Hepatocyte (in vitro differentiated cells): ENCODE data around the gene RBM15.

ENCODE experiments used
- CTCF ChIP-seq: fragments of 200-600 bp; sonication (generic); IDR thresholded peaks from 2 replicates; pipeline ENCODE4 v1.5.1; 2016; ENCODE audit warnings: antibody characterized with exemption, mild to moderate bottlenecking; ENCODE audit not compliant: poor library complexity
- EZH2 ChIP-seq: fragments of 200-600 bp; sonication (generic); IDR thresholded peaks from 2 replicates; pipeline ENCODE4 v1.6.1; 2016; ENCODE audit warnings: antibody characterized with exemption, mild to moderate bottlenecking, borderline replicate concordance
- EZH2phosphoT487 ChIP-seq: fragments of 200-600 bp; sonication (generic); IDR thresholded peaks from one replicate; pipeline ENCODE4 v1.6.1; 2018; ENCODE audit warnings: antibody characterized with exemption, mild to moderate bottlenecking, low read depth, moderate library complexity; ENCODE audit not compliant: unreplicated experiment, severe bottlenecking

DNA sequence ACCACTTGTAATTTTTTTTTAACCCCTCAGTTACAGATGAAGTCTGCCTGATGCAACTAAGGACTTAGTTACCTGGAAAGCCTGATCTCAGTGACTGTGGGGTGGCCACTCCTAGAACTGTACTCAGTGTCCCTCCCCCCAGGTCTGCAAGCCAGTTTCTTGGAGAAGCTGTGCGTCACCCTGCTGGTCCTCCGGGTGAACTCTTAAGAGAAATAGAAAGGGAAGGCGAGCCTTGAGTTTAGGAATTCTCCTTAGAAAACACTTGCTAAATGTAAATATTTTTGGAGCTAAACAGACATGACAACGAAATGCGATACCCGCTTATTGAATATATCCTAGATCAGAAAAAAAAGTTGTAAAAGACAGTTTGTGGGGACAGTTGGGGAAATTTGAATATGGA, 50.9 kb downstream of the RBM15 start:
- no peak for TF ChIP-seq CTCF
- no peak for TF ChIP-seq EZH2
- no peak for TF ChIP-seq EZH2phosphoT487
